SHP77 treated with DMSO at 0.1 percent for 48 hours (cell line): Measurements from ENCODE around the gene FAM181B.

Source experiments
- DNase-seq: peaks from one replicate; lab custom pipeline; 2025; lab: John Stamatoyannopoulos, UW

The FAM181B gene

DNA sequence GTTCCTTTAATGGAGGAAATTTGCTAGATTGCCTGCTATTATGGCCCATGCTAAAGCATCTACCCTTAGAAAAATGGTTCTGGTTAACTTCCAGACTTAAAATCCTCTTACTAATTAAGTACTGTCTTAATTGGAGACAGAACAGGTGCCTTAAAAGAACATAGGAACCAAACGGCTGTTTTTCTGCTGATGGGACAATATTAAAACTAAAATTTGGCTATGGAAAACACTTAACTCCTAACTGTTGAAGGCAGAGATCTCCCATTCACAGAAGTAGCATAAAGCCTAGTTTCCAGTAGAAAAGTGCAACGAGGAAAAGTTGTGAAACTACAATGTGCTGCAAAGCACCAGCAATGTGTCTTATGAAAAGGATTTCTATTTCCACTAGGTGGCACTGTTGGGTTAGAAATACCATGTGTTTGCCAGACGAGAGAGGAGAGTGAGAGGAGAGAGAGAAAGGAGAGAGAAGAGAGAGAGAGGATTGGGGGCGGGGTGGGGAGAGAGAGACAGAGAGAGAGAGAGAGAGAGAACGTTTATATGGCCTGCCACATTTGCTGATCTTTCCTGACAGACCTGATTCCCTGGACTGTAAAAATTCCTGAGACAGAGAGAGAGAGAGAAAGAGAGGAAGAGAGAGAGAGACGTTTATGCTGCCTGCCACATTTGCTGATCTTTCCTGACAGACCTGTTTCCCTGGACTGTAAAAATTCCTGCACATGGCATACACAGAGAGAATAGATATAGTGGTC lies 51.5 kb downstream of the FAM181B start:
- DNase-seq, result no peak

DNA sequence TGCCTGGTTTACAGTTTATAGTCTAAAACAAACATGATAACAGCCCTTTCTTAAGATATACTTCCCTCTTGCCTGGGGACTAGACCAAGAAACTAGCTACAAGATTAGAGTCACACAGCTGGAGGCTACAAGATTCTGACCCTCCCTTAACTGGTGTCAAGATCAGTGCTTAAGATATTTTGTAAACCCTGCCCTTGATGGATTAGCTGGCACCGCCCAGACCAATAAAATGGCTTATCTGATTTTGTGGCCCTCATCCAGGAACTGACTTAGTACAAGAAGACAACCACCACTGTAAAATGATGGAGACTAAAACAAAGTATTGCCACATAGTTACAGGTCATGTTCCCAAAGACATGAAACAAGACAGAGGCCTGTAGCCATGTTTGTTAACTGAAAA lies 53.4 kb downstream of the FAM181B start:
- no peak for DNase-seq
